Central memory CD8-positive, alpha-beta T cell (primary cell): ENCODE results near the gene GSS.

Experiments
- ATAC-seq: fragments of 150-1000 bp; cut with Tn5 transposase; replicated peaks from 2 replicates; pipeline ENCODE4 v1.10.0; 2022; ENCODE audit warnings: mild to moderate bottlenecking, moderate FRiP score, moderate number of reproducible peaks; ENCODE audit not compliant: poor library complexity, severe bottlenecking; ENCODE audit errors: extremely low read depth
- DNase-seq, 2 donors: peaks; one replicate each; pipeline ENCODE4 v3.0.0; 2021; ENCODE audit warnings: low spot score in 2 of 2
- H3K27ac Mint-ChIP-seq: one replicate; pipeline ENCODE4 v1.8.0; 2022; ENCODE audit warnings: low read depth, mild to moderate bottlenecking, moderate library complexity, mixed read lengths
- H3K27me3 Mint-ChIP-seq: one replicate; pipeline ENCODE4 v1.8.0; 2022; ENCODE audit warnings: mixed read lengths
- H3K36me3 Mint-ChIP-seq: one replicate; pipeline ENCODE4 v1.8.0; 2022; ENCODE audit warnings: mild to moderate bottlenecking, moderate library complexity, mixed read lengths; ENCODE audit not compliant: insufficient read depth
- H3K4me1 Mint-ChIP-seq: one replicate; pipeline ENCODE4 v1.8.0; 2022; ENCODE audit warnings: mixed read lengths
- H3K4me3 Mint-ChIP-seq: one replicate; pipeline ENCODE4 v1.8.0; 2022; ENCODE audit warnings: mild to moderate bottlenecking, moderate library complexity, mixed read lengths
- H3K9me3 Mint-ChIP-seq: one replicate; pipeline ENCODE4 v1.8.0; 2022; ENCODE audit warnings: mixed read lengths

The GSS gene

GRCh38 chr20:34955231-34956040 is at the start of gene GSS, which contains the start of gene MYH7B:
GSS (minus strand) TSS chr20:34955806; CDS start chr20:34951852, 3,954 bp downstream.
MYH7B (plus strand) TSS chr20:34955868; CDS start chr20:34978006, 22,138 bp downstream.
- no peaks in the 10 kb centered on the region for H3K9me3 Mint-ChIP-seq
- peaks cover 9% of the 10 kb centered on the region for H3K36me3 Mint-ChIP-seq
- ATAC-seq (peak; percentile 93), DNase-seq (peak; percentile 93 to 98)
- H3K4me3 Mint-ChIP-seq, result peak within 1 kb of the TSS; percentile 95
- peaks cover 18% of the 10 kb centered on the region for H3K4me1 Mint-ChIP-seq
- H3K27me3 Mint-ChIP-seq, result no peaks in the 10 kb centered on the region
- peak within 1 kb of the TSS; percentile 93 for H3K27ac Mint-ChIP-seq

- DNase-seq (no peak), ATAC-seq (no peak)
- Mint-ChIP-seq H3K4me3 (no peak overlapping the region), H3K27me3 (no peaks in the 10 kb centered on the region), H3K36me3 (peaks cover 36% of the 10 kb centered on the region), H3K9me3 (no peaks in the 10 kb centered on the region), H3K27ac (no peak overlapping the region), H3K4me1 (no peaks in the 10 kb centered on the region)
Measured at GRCh38 chr20:35004749-35005462, 49.3 kb upstream of the GSS start.

- H3K27ac Mint-ChIP-seq, result peak overlapping the region; percentile 68
- H3K9me3 Mint-ChIP-seq, result no peaks in the 10 kb centered on the region
- ATAC-seq, result no peak
- no peak for DNase-seq
- H3K4me3 Mint-ChIP-seq, result no peak overlapping the region
- H3K27me3 Mint-ChIP-seq, result no peaks in the 10 kb centered on the region
- H3K36me3 Mint-ChIP-seq, result peaks cover 32% of the 10 kb centered on the region
- H3K4me1 Mint-ChIP-seq, result peaks cover 3% of the 10 kb centered on the region
Measured at GRCh38 chr20:35004051-35004725, 48.6 kb upstream of the GSS start.

- no peaks in the 10 kb centered on the region for H3K27me3 Mint-ChIP-seq
- H3K36me3 Mint-ChIP-seq, result peaks cover 28% of the 10 kb centered on the region
- DNase-seq (no peak), ATAC-seq (no peak)
- H3K4me1 Mint-ChIP-seq, result peaks cover 6% of the 10 kb centered on the region
- H3K27ac Mint-ChIP-seq, result peak overlapping the region; percentile 68
- H3K4me3 Mint-ChIP-seq, result no peak overlapping the region
- H3K9me3 Mint-ChIP-seq, result no peaks in the 10 kb centered on the region
Measured at GRCh38 chr20:35003211-35004031, 47.8 kb upstream of the GSS start.

- Mint-ChIP-seq H3K4me1 (peaks cover 14% of the 10 kb centered on the region), H3K4me3 (no peak overlapping the region), H3K36me3 (peaks cover 21% of the 10 kb centered on the region), H3K27me3 (no peaks in the 10 kb centered on the region), H3K9me3 (no peaks in the 10 kb centered on the region), H3K27ac (peak overlapping the region; percentile 32)
- DNase-seq (no peak), ATAC-seq (no peak)
Measured at GRCh38 chr20:35002426-35003210, 47.0 kb upstream of the GSS start.

GRCh38 chr20:35001596-35002362 is 46.2 kb upstream of the GSS start:
- H3K36me3 Mint-ChIP-seq, result peaks cover 20% of the 10 kb centered on the region
- H3K9me3 Mint-ChIP-seq, result no peaks in the 10 kb centered on the region

GRCh38 chr20:35000922-35001595 is 45.5 kb upstream of the GSS start:
- peaks cover 17% of the 10 kb centered on the region for H3K36me3 Mint-ChIP-seq
- peak overlapping the region; percentile 52 for H3K27ac Mint-ChIP-seq
- no peaks in the 10 kb centered on the region for H3K9me3 Mint-ChIP-seq
- DNase-seq, result no peak
- peaks cover 14% of the 10 kb centered on the region for H3K4me1 Mint-ChIP-seq
- H3K27me3 Mint-ChIP-seq, result no peaks in the 10 kb centered on the region
- no peak for ATAC-seq
- H3K4me3 Mint-ChIP-seq, result no peak overlapping the region

More at GRCh38 chr20:35001596-35002362, 46.2 kb upstream of the GSS start:
- no peaks in the 10 kb centered on the region for H3K27me3 Mint-ChIP-seq
- ATAC-seq (no peak), DNase-seq (no peak)
- peak overlapping the region; percentile 32 for H3K27ac Mint-ChIP-seq
- H3K4me1 Mint-ChIP-seq, result peaks cover 14% of the 10 kb centered on the region
- H3K4me3 Mint-ChIP-seq, result no peak overlapping the region

GRCh38 chr20:35000311-35000921 is 44.8 kb upstream of the GSS start:
- H3K4me3 Mint-ChIP-seq, result no peak overlapping the region
- H3K27ac Mint-ChIP-seq, result peak overlapping the region; percentile 52
- ATAC-seq (no peak), DNase-seq (no peak)
- peaks cover 15% of the 10 kb centered on the region for H3K36me3 Mint-ChIP-seq
- no peaks in the 10 kb centered on the region for H3K9me3 Mint-ChIP-seq
- H3K27me3 Mint-ChIP-seq, result no peaks in the 10 kb centered on the region
- H3K4me1 Mint-ChIP-seq, result peaks cover 14% of the 10 kb centered on the region

GRCh38 chr20:34999782-35000181 is 44.2 kb upstream of the GSS start:
- Mint-ChIP-seq H3K27me3 (no peaks in the 10 kb centered on the region), H3K9me3 (no peaks in the 10 kb centered on the region), H3K4me3 (no peak overlapping the region), H3K27ac (peak overlapping the region; percentile 52), H3K4me1 (peaks cover 14% of the 10 kb centered on the region), H3K36me3 (peaks cover 13% of the 10 kb centered on the region)
- no peak for ATAC-seq
- no peak for DNase-seq

- no peak for DNase-seq
Measured at GRCh38 chr20:34999021-34999451, 43.4 kb upstream of the GSS start.

More at GRCh38 chr20:34999021-34999451, 43.4 kb upstream of the GSS start:
- no peak for ATAC-seq
- Mint-ChIP-seq H3K36me3 (peaks cover 8% of the 10 kb centered on the region), H3K4me3 (no peak overlapping the region), H3K4me1 (peaks cover 14% of the 10 kb centered on the region), H3K27ac (peak overlapping the region; percentile 52), H3K27me3 (no peaks in the 10 kb centered on the region), H3K9me3 (no peaks in the 10 kb centered on the region)
